ENCODE results near the gene NRP1. TPM values are rescaled to one million over a fixed set of nuclear protein-coding genes. Genes with fewer than 3 reads are reported as not detected.

NRP1 gene
- total RNA-seq, 1 experiment from 2014 or later = 555 TPM

- no peak overlapping the region for H3K4me3 ChIP-seq (ENCODE audit: low read length)
- ATAC-seq (peak; percentile 4; the same call in 1 of the 2 replicates), DNase-seq (no peak)
- no peak overlapping the region for H3K27ac ChIP-seq (ENCODE audit: low read length)
- H3F3A ChIP-seq (ENCODE audit: low read length, unreplicated experiment) = peaks cover 4% of the 10 kb centered on the region
- no peaks in the 10 kb centered on the region for H4K20me1 ChIP-seq (ENCODE audit: low read length)
- POLR2A ChIA-PET (ENCODE audit: unreplicated experiment) = no interaction called here
- no peaks in the 10 kb centered on the region for H3K27me3 ChIP-seq (ENCODE audit: low read length)
- TF ChIP-seq CTCF (conservative IDR thresholded peaks at IDR 0.05; ENCODE audit: low read depth, low read length) = no peak
- no peak for TF ChIP-seq EZH2 (IDR thresholded peaks at IDR 0.05; ENCODE audit: low read length, unreplicated experiment)
- TF ChIP-seq EZH2phosphoT487 (IDR thresholded peaks at IDR 0.05; ENCODE audit: borderline replicate concordance, low read length) = no peak
- intact Hi-C loops (cut with micrococcal nuclease) = no loop called here
- H3K9ac ChIP-seq (ENCODE audit: low read length) = no peak overlapping the region
- H3K79me2 ChIP-seq (ENCODE audit: low read length) = no peaks in the 10 kb centered on the region
- no peaks in the 10 kb centered on the region for H3K9me2 ChIP-seq (replicated peaks; ENCODE audit: low read length)
- no TSS peak for BruUV-seq (replicated peaks)
- H2AFZ ChIP-seq (ENCODE audit: low read length) = no peak overlapping the region
- peaks cover 82% of the 10 kb centered on the region for H3K36me3 ChIP-seq (ENCODE audit: low read depth, low read length)
- H3K4me2 ChIP-seq (ENCODE audit: low read length) = no peak overlapping the region
- CTCF ChIA-PET = no interaction called here
- peaks cover 14% of the 10 kb centered on the region for H3K4me1 ChIP-seq (ENCODE audit: insufficient read depth, low read length)
- no peaks in the 10 kb centered on the region for H3K9me3 ChIP-seq (ENCODE audit: low read length)
Observed at GRCh38 chr10:33186150-33186549, 148.3 kb downstream of the NRP1 start.

GRCh38 chr10:33183655-33184054, 150.8 kb downstream of the NRP1 start:
- Histone ChIP-seq H3K4me3 (ENCODE audit: low read length) (no peak overlapping the region), H3K27me3 (ENCODE audit: low read length) (no peaks in the 10 kb centered on the region), H3K36me3 (ENCODE audit: low read depth, low read length) (peaks cover 88% of the 10 kb centered on the region), H3K27ac (ENCODE audit: low read length) (peak overlapping the region; percentile 1; the same call in 1 of the 2 replicates), H3K9me2 (replicated peaks; ENCODE audit: low read length) (no peaks in the 10 kb centered on the region), H3K4me2 (ENCODE audit: low read length) (no peak overlapping the region), H4K20me1 (ENCODE audit: low read length) (no peaks in the 10 kb centered on the region), H3F3A (ENCODE audit: low read length, unreplicated experiment) (peaks cover 4% of the 10 kb centered on the region), H2AFZ (ENCODE audit: low read length) (no peak overlapping the region), H3K4me1 (ENCODE audit: insufficient read depth, low read length) (peaks cover 31% of the 10 kb centered on the region), H3K9me3 (ENCODE audit: low read length) (no peaks in the 10 kb centered on the region), H3K79me2 (ENCODE audit: low read length) (no peaks in the 10 kb centered on the region), H3K9ac (ENCODE audit: low read length) (no peak overlapping the region)
- POLR2A ChIA-PET (ENCODE audit: unreplicated experiment) = interaction anchor here (0.6 to 1.0 kb wide), 3 partner anchors 10 to 230 kb away, joined by 3 to 6 read pairs (median 4); no protein-coding TSS in a partner anchor
- CTCF ChIA-PET = interaction anchor here (1.3 kb wide), 1 partner anchor 10 kb away, joined by 6 read pairs; no protein-coding TSS in a partner anchor
- peak; percentile 91 for DNase-seq
- TF ChIP-seq EZH2 (IDR thresholded peaks at IDR 0.05; ENCODE audit: low read length, unreplicated experiment) (no peak), CTCF (conservative IDR thresholded peaks at IDR 0.05; ENCODE audit: low read depth, low read length) (no peak), EZH2phosphoT487 (IDR thresholded peaks at IDR 0.05; ENCODE audit: borderline replicate concordance, low read length) (no peak)
- intact Hi-C loops (cut with micrococcal nuclease) = loop anchor here (1.0 to 2.0 kb wide), 3 partner anchors 19 to 49 kb away; no protein-coding TSS in a partner anchor
- ATAC-seq = peak; percentile 35
- BruUV-seq (replicated peaks) = no TSS peak

GRCh38 chr10:33180921-33181320, 153.5 kb downstream of the NRP1 start:
- DNase-seq (no peak), ATAC-seq (no peak)
- ChIA-PET POLR2A (ENCODE audit: unreplicated experiment) (no interaction called here), CTCF (no interaction called here)
- H3K4me2 ChIP-seq (ENCODE audit: low read length) = no peak overlapping the region
- TF ChIP-seq EZH2 (IDR thresholded peaks at IDR 0.05; ENCODE audit: low read length, unreplicated experiment) (no peak), EZH2phosphoT487 (IDR thresholded peaks at IDR 0.05; ENCODE audit: borderline replicate concordance, low read length) (no peak), CTCF (conservative IDR thresholded peaks at IDR 0.05; ENCODE audit: low read depth, low read length) (no peak)
- H2AFZ ChIP-seq (ENCODE audit: low read length) = peak overlapping the region; percentile 4
- H3K9ac ChIP-seq (ENCODE audit: low read length) = no peak overlapping the region
- H3K36me3 ChIP-seq (ENCODE audit: low read depth, low read length) = peaks cover 81% of the 10 kb centered on the region
- intact Hi-C loops (cut with micrococcal nuclease) = no loop called here
- H4K20me1 ChIP-seq (ENCODE audit: low read length) = no peaks in the 10 kb centered on the region
- H3K4me3 ChIP-seq (ENCODE audit: low read length) = no peak overlapping the region
- no TSS peak for BruUV-seq (replicated peaks)
- no peaks in the 10 kb centered on the region for H3K27me3 ChIP-seq (ENCODE audit: low read length)
- peaks cover 36% of the 10 kb centered on the region for H3K4me1 ChIP-seq (ENCODE audit: insufficient read depth, low read length)
- H3K9me3 ChIP-seq (ENCODE audit: low read length) = no peaks in the 10 kb centered on the region
- H3K9me2 ChIP-seq (replicated peaks; ENCODE audit: low read length) = no peaks in the 10 kb centered on the region
- H3F3A ChIP-seq (ENCODE audit: low read length, unreplicated experiment) = peaks cover 14% of the 10 kb centered on the region
- peak overlapping the region; percentile 9 for H3K27ac ChIP-seq (ENCODE audit: low read length)
- no peaks in the 10 kb centered on the region for H3K79me2 ChIP-seq (ENCODE audit: low read length)

Measured in PC-3 (cell line).